GM21526 (cell line): ENCODE results near the gene EFCAB6.

Experiments
- ATAC-seq: cut with Tn5 transposase; IDR thresholded peaks from one replicate; pipeline ENCODE4 v1.9.1; 2021; ENCODE audit warnings: moderate library complexity; ENCODE audit not compliant: unreplicated experiment, low FRiP score

The EFCAB6 gene

GRCh38 chr22:43652845-43653244 lies 159.3 kb downstream of the EFCAB6 start:
- no peak for ATAC-seq

GRCh38 chr22:43643387-43643786 lies 168.7 kb downstream of the EFCAB6 start:
- ATAC-seq = no peak

GRCh38 chr22:43642319-43643206 lies 169.5 kb downstream of the EFCAB6 start:
- no peak for ATAC-seq

GRCh38 chr22:43639228-43639948 lies 172.7 kb downstream of the EFCAB6 start:
- no peak for ATAC-seq

GRCh38 chr22:43637275-43638260 lies 174.5 kb downstream of the EFCAB6 start:
- ATAC-seq = no peak

- no peak for ATAC-seq
Observed at GRCh38 chr22:43636086-43636485, 176.0 kb downstream of the EFCAB6 start.

- no peak for ATAC-seq
Observed at GRCh38 chr22:43635101-43635500, 177.0 kb downstream of the EFCAB6 start.

- no peak for ATAC-seq
Observed at GRCh38 chr22:43634316-43634715, 177.8 kb downstream of the EFCAB6 start.

GRCh38 chr22:43633631-43634285 lies 178.3 kb downstream of the EFCAB6 start:
- ATAC-seq = no peak

GRCh38 chr22:43631846-43632245 lies 180.3 kb downstream of the EFCAB6 start:
- ATAC-seq = no peak

- ATAC-seq = no peak
Observed at GRCh38 chr22:43631201-43631600, 180.9 kb downstream of the EFCAB6 start.

GRCh38 chr22:43630451-43630850 lies 181.7 kb downstream of the EFCAB6 start:
- no peak for ATAC-seq

GRCh38 chr22:43628250-43628649 lies 183.9 kb downstream of the EFCAB6 start:
- ATAC-seq = no peak

GRCh38 chr22:43627485-43628213 lies 184.5 kb downstream of the EFCAB6 start:
- ATAC-seq = no peak

GRCh38 chr22:43625242-43625641 lies 186.9 kb downstream of the EFCAB6 start:
- no peak for ATAC-seq

GRCh38 chr22:43624144-43624998 lies 187.7 kb downstream of the EFCAB6 start:
- ATAC-seq = no peak

GRCh38 chr22:43622886-43623285 lies 189.2 kb downstream of the EFCAB6 start:
- no peak for ATAC-seq

GRCh38 chr22:43620197-43620596 lies 191.9 kb downstream of the EFCAB6 start:
- no peak for ATAC-seq
